ENCODE results near the gene DENND1A. TPM values are rescaled to one million over a fixed set of nuclear protein-coding genes. Genes with fewer than 3 reads are reported as not detected.

DENND1A gene
- total and polyA plus RNA-seq, 2 of the 13 experiments (the other 11 are each of a cell fraction or from before 2014, with no cell fraction given): 14.8 to 30.1 TPM

GRCh38 chr9:123478160-123478559, 451.8 kb downstream of the DENND1A start:
- peaks cover 41% of the 10 kb centered on the region for H3K4me1 ChIP-seq (ENCODE audit: insufficient read depth, low read length)
- TF ChIP-seq ZBTB33 (CRISPR knock-in tag; IDR thresholded peaks at IDR 0.05) (no peak), HIVEP1 (CRISPR knock-in tag; IDR thresholded peaks at IDR 0.05) (no peak), ISL2 (CRISPR knock-in tag; IDR thresholded peaks at IDR 0.05) (no peak), AKNA (CRISPR knock-in tag; IDR thresholded peaks at IDR 0.05; ENCODE audit: borderline replicate concordance) (no peak), ZNF556 (CRISPR knock-in tag; IDR thresholded peaks at IDR 0.05; ENCODE audit: borderline replicate concordance) (no peak), PHF21A (CRISPR knock-in tag; IDR thresholded peaks at IDR 0.05) (no peak), ZSCAN9 (CRISPR knock-in tag; IDR thresholded peaks at IDR 0.05; ENCODE audit: borderline replicate concordance) (no peak), ZNF362 (CRISPR knock-in tag; IDR thresholded peaks at IDR 0.05; ENCODE audit: borderline replicate concordance) (no peak), ZSCAN5A (CRISPR knock-in tag; IDR thresholded peaks at IDR 0.05; ENCODE audit: borderline replicate concordance) (no peak), CBX5 (CRISPR knock-in tag; IDR thresholded peaks at IDR 0.05; ENCODE audit: borderline replicate concordance) (no peak), TP53 (CRISPR knock-in tag; conservative IDR thresholded peaks at IDR 0.05) (no peak), FOSL1 (CRISPR knock-in tag; IDR thresholded peaks at IDR 0.05; ENCODE audit: borderline replicate concordance) (no peak), GFI1 (CRISPR knock-in tag; IDR thresholded peaks at IDR 0.05; ENCODE audit: borderline replicate concordance) (no peak), ZBTB7A (CRISPR knock-in tag; IDR thresholded peaks at IDR 0.05) (no peak), ZNF768 (CRISPR knock-in tag; IDR thresholded peaks at IDR 0.05) (no peak), EEA1 (CRISPR knock-in tag; IDR thresholded peaks at IDR 0.05; ENCODE audit: borderline replicate concordance) (no peak), HES4 (CRISPR knock-in tag; IDR thresholded peaks at IDR 0.05; ENCODE audit: borderline replicate concordance) (no peak)
- H3K9ac ChIP-seq (ENCODE audit: insufficient read depth, low read depth, low read length): no peak overlapping the region
- no peaks in the 10 kb centered on the region for H3K9me3 ChIP-seq (ENCODE audit: low read length)
- intact Hi-C loops (cut with micrococcal nuclease; ENCODE audit: unreplicated experiment) (no loop called here), in situ Hi-C loops (cut with HindIII; ENCODE audit: extremely low pct_ligation_motif_present, low pct_unique_long_range_greater_than_20kb) (no loop called here)
- ChIA-PET CTCF (ENCODE audit: low intra/inter-chr PET ratio, low total read pairs) (no interaction called here), POLR2A (no interaction called here)
- no peaks in the 10 kb centered on the region for H3K79me2 ChIP-seq (ENCODE audit: insufficient read depth, low read length)
- FAIRE-seq: no peak
- no peak for ATAC-seq
- no peak overlapping the region for H3K27ac ChIP-seq (ENCODE audit: extremely low read length, insufficient read depth, low read length)
- no peak overlapping the region for H2AFZ ChIP-seq (ENCODE audit: low read length)
- H3K4me3 ChIP-seq (replicated peaks in 1 of 3; ENCODE audit: insufficient read depth in 1 of 3, low read depth in 2 of 3, low read length in 3 of 3): no peak overlapping the region
- H3K27me3 ChIP-seq (ENCODE audit: control insufficient read depth in 1 of 2, insufficient read depth in 2 of 2, low read length in 2 of 2): no peaks in the 10 kb centered on the region
- no peak for DNase-seq (ENCODE audit: low spot score)
- no TSS peak for BruUV-seq (replicated peaks)
- no peaks in the 10 kb centered on the region for H4K20me1 ChIP-seq (ENCODE audit: insufficient read depth, low read length)
- H3K36me3 ChIP-seq (replicated peaks in 1 of 2; ENCODE audit: control insufficient read depth in 1 of 2, insufficient read depth in 2 of 2, low read length in 2 of 2): no peaks in the 10 kb centered on the region; a peak in 1 of 5 replicates
- no peak overlapping the region for H3K4me2 ChIP-seq (ENCODE audit: low read depth, low read length)
- WGBS (ENCODE audit: low lambda C conversion rate): 90% methylated on average over 6 of the region's 6 CpGs
